Esophagus squamous epithelium (tissue), 5 donors: ENCODE measurements around the gene EPB41L4A. TPM values are rescaled to one million over a fixed set of nuclear protein-coding genes. Genes with fewer than 3 reads are reported as not detected.

Experiments
- DNase-seq: peaks from one replicate; lab custom pipeline; 2025; lab: John Stamatoyannopoulos, UW
- H3K27ac ChIP-seq, 4 donors: fragments of 200-600 bp; sonication (generic); one replicate each; pipeline ENCODE4 v1.5.1; 2016 to 2019; ENCODE audit warnings: mild to moderate bottlenecking in 1 of 4
- H3K27me3 ChIP-seq, 4 donors: fragments of 200-600 bp; sonication (generic); 1 replicate in 3 of 4; 2 replicates in 1 of 4; pipeline versions ENCODE4 v1.5.1 to v1.6.0; 2017 to 2021; ENCODE audit warnings: antibody characterized with exemption in 1 of 4
- H3K36me3 ChIP-seq, 3 donors: fragments of 200-600 bp; sonication (generic); one replicate each; pipeline ENCODE4 v1.5.1; 2016 to 2019
- H3K4me1 ChIP-seq, 3 donors: fragments of 200-600 bp; sonication (generic); one replicate each; pipeline ENCODE4 v1.5.1; 2017 to 2019
- H3K4me3 ChIP-seq, 4 donors: fragments of 200-600 bp; sonication (generic); 1 replicate in 3 of 4; 2 replicates in 1 of 4; pipeline ENCODE4 v1.5.1; 2016 to 2019; ENCODE audit warnings: mild to moderate bottlenecking in 2 of 4, moderate library complexity in 1 of 4
- H3K9me3 ChIP-seq, 3 donors: fragments of 200-600 bp; sonication (generic); one replicate each; pipeline ENCODE4 v1.5.1; 2016 to 2019
- CTCF ChIP-seq, 6 experiments: fragments of 450-650 bp in 4 of 6; fragments of 200-600 bp in 2 of 6; sonication (generic) in 2 of 6; IDR thresholded peaks; one replicate each; pipeline ENCODE4 v1.5.1; 2016 to 2019; ENCODE audit warnings: antibody characterized with exemption in 6 of 6, mild to moderate bottlenecking in 4 of 6, moderate library complexity in 4 of 6
- POLR2A ChIP-seq, 4 donors: fragments of 450-650 bp; IDR thresholded peaks; one replicate each; pipeline ENCODE4 v1.6.1; 2017; ENCODE audit warnings: antibody characterized with exemption in 4 of 4, mild to moderate bottlenecking in 4 of 4, moderate library complexity in 3 of 4
- WGBS, 2 donors: methylation state at CpG; one replicate each; pipeline ENCODE4 v1.1.5; 2018; 5-methylcytosine and 5-hydroxymethylcytosine counted together
- intact Hi-C: fragments of 100-400 bp; cut with DNase I; formaldehyde crosslinking; loops from one replicate; pipeline ENCODE4 v1.15.0; 2022
- total RNA-seq, 4 donors: library from RNA; depleted of rRNA; stranded (reverse); fragments of >200 nt; gene quantifications; one replicate each; pipeline ENCODE4 v1.1.0, GENCODE V29; 2016
- donor health status: DM: yes; HTN: yes; CAD: no.

EPB41L4A gene
- total RNA-seq, 4 donors from 2014 or later = 18.9 to 25.9 (median 20.7) TPM

- TF ChIP-seq CTCF (IDR thresholded peaks at IDR 0.05) (no peak), POLR2A (IDR thresholded peaks at IDR 0.05) (no peak)
- H3K4me1 ChIP-seq = no peaks in the 10 kb centered on the region
- intact Hi-C loops = no loop called here
- DNase-seq = no peak
- no peak overlapping the region for H3K27ac ChIP-seq
- no peaks in the 10 kb centered on the region for H3K9me3 ChIP-seq
- 69 to 81% methylated on average over 2 of the region's 2 CpGs for WGBS, 2 donors
- H3K36me3 ChIP-seq = peaks cover 0 to 18% (median 0%) of the 10 kb centered on the region in 3 donors
- H3K27me3 ChIP-seq = no peaks in the 10 kb centered on the region
- no peak overlapping the region for H3K4me3 ChIP-seq
Observed at GRCh38 chr5:112306956-112307355, 112.1 kb downstream of the EPB41L4A start.

GRCh38 chr5:112304743-112305142 lies 114.3 kb downstream of the EPB41L4A start:
- Histone ChIP-seq H3K27me3 (no peaks in the 10 kb centered on the region), H3K27ac (no peak overlapping the region), H3K4me1 (no peaks in the 10 kb centered on the region), H3K4me3 (no peak overlapping the region), H3K36me3 (peaks cover 0 to 26% (median 0%) of the 10 kb centered on the region in 3 donors), H3K9me3 (no peaks in the 10 kb centered on the region)
- no peak for TF ChIP-seq CTCF (IDR thresholded peaks at IDR 0.05)
- TF ChIP-seq POLR2A (IDR thresholded peaks at IDR 0.05) = no peak
- intact Hi-C loops = no loop called here
- DNase-seq = no peak
- WGBS, 2 donors = 94 to 97% methylated on average over 2 of the region's 2 CpGs

- H3K27ac ChIP-seq = no peak overlapping the region
- no peak for TF ChIP-seq POLR2A (IDR thresholded peaks at IDR 0.05)
- peaks cover 0 to 26% (median 0%) of the 10 kb centered on the region in 3 donors for H3K36me3 ChIP-seq
- no peak for DNase-seq
- intact Hi-C loops = no loop called here
- no peak overlapping the region for H3K4me3 ChIP-seq
- peaks cover 0 to 6% (median 0%) of the 10 kb centered on the region in 3 donors for H3K9me3 ChIP-seq
- WGBS, 2 donors = 78 to 92% methylated on average over 4 of the region's 4 CpGs
- H3K4me1 ChIP-seq = no peaks in the 10 kb centered on the region
- no peaks in the 10 kb centered on the region for H3K27me3 ChIP-seq
Observed at GRCh38 chr5:112303685-112304084, 115.4 kb downstream of the EPB41L4A start.

- WGBS, 2 donors = 76 to 92% methylated on average over 5 of the region's 5 CpGs
- DNase-seq = no peak
- H3K27ac ChIP-seq = no peak overlapping the region
- no peaks in the 10 kb centered on the region for H3K36me3 ChIP-seq
- H3K27me3 ChIP-seq = no peaks in the 10 kb centered on the region
- no peaks in the 10 kb centered on the region for H3K4me1 ChIP-seq
- intact Hi-C loops = no loop called here
- H3K9me3 ChIP-seq = peaks cover 0 to 8% (median 0%) of the 10 kb centered on the region in 3 donors
- H3K4me3 ChIP-seq = no peak overlapping the region
- TF ChIP-seq POLR2A (IDR thresholded peaks at IDR 0.05) (no peak), CTCF (IDR thresholded peaks at IDR 0.05) (no peak)
Observed at GRCh38 chr5:112294126-112294525, 125.0 kb downstream of the EPB41L4A start.

- Histone ChIP-seq H3K4me1 (no peaks in the 10 kb centered on the region), H3K4me3 (no peak overlapping the region), H3K36me3 (no peaks in the 10 kb centered on the region), H3K27me3 (no peaks in the 10 kb centered on the region), H3K9me3 (peaks cover 0 to 6% (median 0%) of the 10 kb centered on the region in 3 donors), H3K27ac (no peak overlapping the region)
- intact Hi-C loops = no loop called here
- DNase-seq = no peak
- WGBS, 2 donors = 70 to 83% methylated on average over 7 of the region's 7 CpGs
- TF ChIP-seq POLR2A (IDR thresholded peaks at IDR 0.05) (no peak), CTCF (IDR thresholded peaks at IDR 0.05) (no peak)
Observed at GRCh38 chr5:112293587-112293986, 125.5 kb downstream of the EPB41L4A start.

GRCh38 chr5:112290691-112291090 lies 128.4 kb downstream of the EPB41L4A start:
- intact Hi-C loops = no loop called here
- Histone ChIP-seq H3K4me1 (no peaks in the 10 kb centered on the region), H3K27ac (no peak overlapping the region), H3K4me3 (no peak overlapping the region), H3K9me3 (no peaks in the 10 kb centered on the region), H3K36me3 (no peaks in the 10 kb centered on the region), H3K27me3 (no peaks in the 10 kb centered on the region)
- TF ChIP-seq CTCF (IDR thresholded peaks at IDR 0.05) = no peak
- no peak for DNase-seq
